ENCODE data around the gene BOD1L1.

The BOD1L1 gene

DNA sequence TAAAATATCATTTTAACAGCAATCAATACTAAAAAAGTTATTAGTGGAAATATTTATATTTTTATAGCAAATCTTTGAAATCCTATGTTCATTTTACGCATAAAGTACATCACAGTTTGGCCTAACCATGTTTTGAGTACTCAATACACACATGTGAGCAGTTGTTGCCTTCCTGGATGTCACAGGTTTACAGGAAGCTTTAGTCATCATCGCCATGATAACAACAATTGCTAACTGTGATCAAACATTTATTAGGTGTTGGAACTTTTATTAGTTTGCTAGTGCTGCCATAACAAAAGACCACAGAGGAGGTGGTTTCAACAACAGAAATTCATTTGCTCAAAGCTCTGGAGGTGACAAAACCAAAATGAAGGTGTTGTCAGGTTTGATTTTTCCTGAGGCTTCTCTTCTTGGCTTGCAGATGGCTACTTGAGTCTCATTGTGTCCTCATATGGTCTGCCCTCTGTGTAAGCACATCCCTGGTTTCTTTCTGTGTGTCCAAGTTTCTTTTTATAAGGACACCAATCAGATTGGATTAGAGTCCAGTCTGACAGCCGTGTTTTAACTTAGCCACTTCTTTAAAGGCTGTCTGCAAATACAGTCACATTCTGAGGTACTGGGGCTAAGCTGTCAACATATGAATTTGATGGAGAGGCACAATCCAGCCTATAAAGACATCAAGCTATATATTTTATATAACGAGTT, 43.1 kb upstream of the BOD1L1 start:
- no peak overlapping the region for H3K27ac ChIP-seq (ENCODE audit: low read depth, low read length, poor library complexity, severe bottlenecking)
- H3F3A ChIP-seq (ENCODE audit: insufficient read depth, low read length), result no peaks in the 10 kb centered on the region
- no peak overlapping the region for H2AFZ ChIP-seq (ENCODE audit: low read length)
- no peaks in the 10 kb centered on the region for H3K4me1 ChIP-seq (ENCODE audit: insufficient read depth, low read length, severe bottlenecking)
- TF ChIP-seq, protein P1, sequence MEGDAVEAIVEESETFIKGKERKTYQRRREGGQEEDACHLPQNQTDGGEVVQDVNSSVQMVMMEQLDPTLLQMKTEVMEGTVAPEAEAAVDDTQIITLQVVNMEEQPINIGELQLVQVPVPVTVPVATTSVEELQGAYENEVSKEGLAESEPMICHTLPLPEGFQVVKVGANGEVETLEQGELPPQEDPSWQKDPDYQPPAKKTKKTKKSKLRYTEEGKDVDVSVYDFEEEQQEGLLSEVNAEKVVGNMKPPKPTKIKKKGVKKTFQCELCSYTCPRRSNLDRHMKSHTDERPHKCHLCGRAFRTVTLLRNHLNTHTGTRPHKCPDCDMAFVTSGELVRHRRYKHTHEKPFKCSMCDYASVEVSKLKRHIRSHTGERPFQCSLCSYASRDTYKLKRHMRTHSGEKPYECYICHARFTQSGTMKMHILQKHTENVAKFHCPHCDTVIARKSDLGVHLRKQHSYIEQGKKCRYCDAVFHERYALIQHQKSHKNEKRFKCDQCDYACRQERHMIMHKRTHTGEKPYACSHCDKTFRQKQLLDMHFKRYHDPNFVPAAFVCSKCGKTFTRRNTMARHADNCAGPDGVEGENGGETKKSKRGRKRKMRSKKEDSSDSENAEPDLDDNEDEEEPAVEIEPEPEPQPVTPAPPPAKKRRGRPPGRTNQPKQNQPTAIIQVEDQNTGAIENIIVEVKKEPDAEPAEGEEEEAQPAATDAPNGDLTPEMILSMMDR (IDR thresholded peaks at IDR 0.05; ENCODE audit: low read length), result no peak
- no peak for TF ChIP-seq EZH2 (IDR thresholded peaks at IDR 0.05; ENCODE audit: borderline replicate concordance, low read length)
- no peak overlapping the region for H3K4me3 ChIP-seq (ENCODE audit: low read depth, low read length, poor library complexity, severe bottlenecking)
- H3K4me2 ChIP-seq (ENCODE audit: low read length), result no peak overlapping the region
- no peaks in the 10 kb centered on the region for H3K9me2 ChIP-seq (ENCODE audit: low read depth, low read length)
- H3K9me3 ChIP-seq (ENCODE audit: low read length), result no peaks in the 10 kb centered on the region
- H3K27me3 ChIP-seq (ENCODE audit: insufficient read depth, low read length), result no peaks in the 10 kb centered on the region
- no peak overlapping the region for H3K9ac ChIP-seq (ENCODE audit: low read length)
- H4K20me1 ChIP-seq (ENCODE audit: insufficient read depth, low read length), result no peaks in the 10 kb centered on the region
- no peaks in the 10 kb centered on the region for H3K79me2 ChIP-seq (ENCODE audit: insufficient read depth, low read length)
- no peaks in the 10 kb centered on the region for H3K36me3 ChIP-seq (ENCODE audit: insufficient read depth, low read length)

DNA sequence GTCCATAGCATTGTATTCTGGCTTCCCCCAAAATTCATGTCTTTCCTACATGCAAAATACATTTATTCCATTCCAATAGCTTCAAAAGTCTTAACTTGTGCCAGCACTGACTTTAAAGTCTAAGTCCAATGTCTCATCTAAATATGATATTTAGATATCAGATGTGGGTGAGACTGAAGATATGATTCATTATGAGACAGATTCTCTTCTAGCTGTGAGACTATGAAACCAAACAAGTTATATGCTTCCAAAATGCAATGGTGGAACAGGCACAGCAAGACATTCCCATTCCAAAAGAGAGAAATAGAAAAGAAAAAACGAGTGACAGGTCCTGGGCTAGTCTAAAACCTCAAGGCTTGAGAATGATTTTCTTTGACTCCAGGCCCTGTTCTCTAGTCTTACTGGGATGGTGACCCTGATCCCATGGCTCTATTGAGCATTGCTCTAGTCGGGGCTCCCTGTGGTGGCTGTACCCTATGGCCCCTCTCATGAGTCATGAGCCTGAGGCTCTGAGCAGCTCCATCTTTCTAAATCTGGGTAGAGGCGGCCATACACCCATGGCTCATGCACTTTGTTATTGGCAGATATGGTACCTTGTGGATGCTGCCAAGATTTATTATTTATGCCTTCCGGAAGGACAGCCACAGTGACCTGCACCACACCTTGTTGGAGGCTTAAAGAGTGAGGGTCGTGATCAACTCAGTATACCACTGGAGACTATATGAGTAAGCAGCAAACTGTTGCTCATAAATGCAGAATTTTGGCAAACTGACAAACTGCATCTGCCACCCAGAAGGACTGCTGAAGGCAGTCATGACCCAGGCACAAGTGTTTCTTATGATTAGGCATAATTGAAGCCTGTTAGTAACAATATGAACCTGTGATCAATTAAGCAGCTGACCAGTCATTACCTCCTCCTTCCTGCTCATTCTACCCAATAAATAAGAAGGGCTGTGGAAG, 38.5 kb upstream of the BOD1L1 start:
- Histone ChIP-seq H3K27ac (ENCODE audit: low read depth, low read length, poor library complexity, severe bottlenecking) (no peak overlapping the region), H3F3A (ENCODE audit: insufficient read depth, low read length) (no peaks in the 10 kb centered on the region), H3K9ac (ENCODE audit: low read length) (no peak overlapping the region), H3K79me2 (ENCODE audit: insufficient read depth, low read length) (no peaks in the 10 kb centered on the region), H4K20me1 (ENCODE audit: insufficient read depth, low read length) (no peaks in the 10 kb centered on the region), H3K9me3 (ENCODE audit: low read length) (no peaks in the 10 kb centered on the region), H2AFZ (ENCODE audit: low read length) (no peak overlapping the region), H3K27me3 (ENCODE audit: insufficient read depth, low read length) (no peaks in the 10 kb centered on the region), H3K36me3 (ENCODE audit: insufficient read depth, low read length) (no peaks in the 10 kb centered on the region), H3K4me2 (ENCODE audit: low read length) (no peak overlapping the region), H3K9me2 (ENCODE audit: low read depth, low read length) (no peaks in the 10 kb centered on the region), H3K4me3 (ENCODE audit: low read depth, low read length, poor library complexity, severe bottlenecking) (no peak overlapping the region), H3K4me1 (ENCODE audit: insufficient read depth, low read length, severe bottlenecking) (no peaks in the 10 kb centered on the region)
- TF ChIP-seq, protein P1 (IDR thresholded peaks at IDR 0.05; ENCODE audit: low read length), result no peak
- TF ChIP-seq EZH2 (IDR thresholded peaks at IDR 0.05; ENCODE audit: borderline replicate concordance, low read length), result no peak

DNA sequence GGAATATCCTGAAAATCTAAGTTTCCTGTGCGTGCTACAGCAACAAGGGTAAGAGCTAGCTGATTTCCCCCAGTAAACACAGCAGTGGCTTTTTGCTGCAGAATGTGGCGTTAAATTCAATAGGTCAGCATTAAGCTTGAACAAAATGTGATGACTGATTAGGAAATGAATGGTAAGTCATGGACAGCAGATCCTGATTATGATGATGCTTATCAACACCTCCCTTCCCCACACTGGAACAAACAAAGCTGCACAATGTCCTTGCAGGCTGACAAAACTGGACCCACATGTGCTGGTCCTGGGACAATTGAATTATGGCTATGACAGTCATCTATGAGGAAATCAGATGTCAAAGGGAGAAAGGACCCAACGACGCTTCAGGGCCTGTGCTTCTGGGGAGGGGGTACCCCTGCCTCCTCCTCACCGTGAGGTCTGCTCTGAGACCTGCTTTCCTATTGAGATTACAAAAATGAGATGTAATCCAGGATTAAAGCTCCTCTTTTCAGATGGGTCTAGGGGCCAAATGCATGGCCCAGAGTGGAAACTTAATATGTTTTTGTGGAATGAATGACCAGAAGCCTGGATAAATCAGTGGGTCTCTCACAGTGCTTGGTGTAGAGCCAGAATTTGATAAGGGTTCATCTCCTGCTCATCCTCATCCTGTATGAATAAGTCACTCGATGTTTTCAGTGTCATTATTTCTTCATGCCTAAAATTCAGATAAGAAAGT, 32.0 kb upstream of the BOD1L1 start:
- no peaks in the 10 kb centered on the region for H3K27me3 ChIP-seq (ENCODE audit: insufficient read depth, low read length)
- H3K79me2 ChIP-seq (ENCODE audit: insufficient read depth, low read length), result no peaks in the 10 kb centered on the region
- TF ChIP-seq EZH2 (IDR thresholded peaks at IDR 0.05; ENCODE audit: borderline replicate concordance, low read length), result no peak
- TF ChIP-seq, protein P1 (IDR thresholded peaks at IDR 0.05; ENCODE audit: low read length), result no peak

More for the DNA sequence above, 32.0 kb upstream of the BOD1L1 start:
- Histone ChIP-seq H3K9me3 (ENCODE audit: low read length) (no peaks in the 10 kb centered on the region), H3K9ac (ENCODE audit: low read length) (no peak overlapping the region), H4K20me1 (ENCODE audit: insufficient read depth, low read length) (no peaks in the 10 kb centered on the region), H3K27ac (ENCODE audit: low read depth, low read length, poor library complexity, severe bottlenecking) (no peak overlapping the region), H3K4me2 (ENCODE audit: low read length) (no peak overlapping the region), H3K4me1 (ENCODE audit: insufficient read depth, low read length, severe bottlenecking) (no peaks in the 10 kb centered on the region), H2AFZ (ENCODE audit: low read length) (no peak overlapping the region), H3F3A (ENCODE audit: insufficient read depth, low read length) (no peaks in the 10 kb centered on the region), H3K36me3 (ENCODE audit: insufficient read depth, low read length) (no peaks in the 10 kb centered on the region), H3K9me2 (ENCODE audit: low read depth, low read length) (no peaks in the 10 kb centered on the region), H3K4me3 (ENCODE audit: low read depth, low read length, poor library complexity, severe bottlenecking) (no peak overlapping the region)
